SU-DHL-6 (cell line): ENCODE measurements around the gene SF1.

ENCODE experiments used
- H2AFZ ChIP-seq: fragments of 200-600 bp; sonication (generic); 2 replicates; pipeline ENCODE4 v1.6.1; 2014; ENCODE audit warnings: low read depth, mild to moderate bottlenecking, moderate library complexity, mixed read lengths, antibody characterized with exemption, low read length; ENCODE audit not compliant: severe bottlenecking
- H3F3A ChIP-seq: fragments of 200-600 bp; shearing (Covaris generic); 2 replicates; pipeline ENCODE4 v1.6.0; 2016; ENCODE audit warnings: antibody characterized with exemption, mild to moderate bottlenecking; ENCODE audit not compliant: insufficient read depth
- H3K27ac ChIP-seq: fragments of 200-600 bp; sonication (generic); 2 replicates; pipeline ENCODE4 v1.5.1; 2016; ENCODE audit warnings: low read depth, mild to moderate bottlenecking, low read length, moderate library complexity, mixed read lengths
- H3K27me3 ChIP-seq: fragments of 200-600 bp; sonication (generic), shearing (Covaris generic); 2 replicates; pipeline ENCODE4 v1.6.0; 2014; ENCODE audit warnings: mild to moderate bottlenecking, low read length
- H3K36me3 ChIP-seq: fragments of 200-600 bp; sonication (generic); 2 replicates; pipeline ENCODE4 v1.6.1; 2014; ENCODE audit warnings: mild to moderate bottlenecking, low read length, mixed read lengths
- H3K4me2 ChIP-seq: fragments of 300-600, 200-600 bp; shearing (Covaris generic), sonication (generic); 2 replicates; pipeline ENCODE4 v1.6.0; 2014; ENCODE audit warnings: low read length, low read depth, mild to moderate bottlenecking; ENCODE audit not compliant: poor library complexity, severe bottlenecking
- H3K4me3 ChIP-seq: fragments of 200-600 bp; sonication (generic); 2 replicates; pipeline ENCODE4 v1.5.1; 2014; ENCODE audit warnings: antibody characterized with exemption, low read length, mild to moderate bottlenecking, mixed read lengths; ENCODE audit not compliant: insufficient read depth, poor library complexity, severe bottlenecking
- H3K79me2 ChIP-seq: fragments of 200-600 bp; sonication (generic); 2 replicates; pipeline ENCODE4 v1.6.1; 2014; ENCODE audit warnings: mild to moderate bottlenecking, low read length, moderate library complexity; ENCODE audit not compliant: insufficient read depth
- H3K9ac ChIP-seq: fragments of 200-600 bp; sonication (generic); 2 replicates; pipeline ENCODE4 v1.7.0; 2014; ENCODE audit warnings: mild to moderate bottlenecking, low read length
- H3K9me2 ChIP-seq: fragments of 200-600 bp; sonication (generic); replicated peaks from 2 replicates; pipeline ENCODE4 v1.6.1; 2014; ENCODE audit warnings: low read length; ENCODE audit not compliant: insufficient read depth
- H3K9me3 ChIP-seq: fragments of 200-600 bp; sonication (generic); 2 replicates; pipeline ENCODE4 v1.6.1; 2014; ENCODE audit warnings: low read length, mixed read lengths; ENCODE audit not compliant: insufficient read depth
- H4K20me1 ChIP-seq: fragments of 200-600 bp; sonication (generic); 2 replicates; pipeline ENCODE4 v1.6.1; 2014; ENCODE audit warnings: low read depth, mild to moderate bottlenecking, antibody characterized with exemption, low read length, moderate library complexity, mixed read lengths
- EZH2phosphoT487 ChIP-seq: fragments of 200-600 bp; sonication (generic), shearing (Covaris generic); conservative IDR thresholded peaks from 2 replicates; pipeline ENCODE4 v1.6.1; 2018; ENCODE audit warnings: mild to moderate bottlenecking, antibody characterized with exemption, low read length, moderate library complexity, mixed read lengths
- TF ChIP-seq, protein P1 (sequence below): fragments of 200-600 bp; sonication (generic); IDR thresholded peaks from one replicate; pipeline ENCODE4 v1.5.1; 2017; ENCODE audit warnings: antibody characterized with exemption, mild to moderate bottlenecking, low read length, moderate library complexity; ENCODE audit not compliant: insufficient read depth, poor library complexity, severe bottlenecking

Gene SF1

DNA sequence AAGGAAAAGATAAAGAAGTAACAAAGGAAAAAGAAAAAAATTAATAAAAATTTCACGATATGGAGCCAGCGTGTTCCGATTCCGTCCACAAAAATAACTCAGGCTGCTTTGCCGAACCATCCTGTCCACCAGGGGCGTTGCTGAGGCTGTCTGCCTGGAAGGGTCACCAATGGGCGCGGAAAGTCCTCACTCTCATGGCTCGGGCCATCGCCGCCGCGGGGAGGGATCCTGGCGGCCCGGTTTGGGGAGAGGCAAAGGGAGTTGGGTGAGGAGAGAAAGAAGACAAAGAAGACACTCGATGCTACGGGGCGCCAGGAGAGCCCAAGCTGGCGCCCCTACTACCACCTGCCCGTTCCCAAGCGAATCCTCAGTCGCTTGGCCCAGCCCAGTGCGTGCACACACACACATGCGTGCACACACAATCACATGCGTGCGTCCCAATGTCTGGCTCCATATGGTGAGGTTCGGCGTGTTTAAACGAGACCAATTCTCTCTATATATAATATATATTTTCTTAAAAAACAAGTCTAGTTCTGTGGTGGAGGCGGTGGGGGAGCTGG is 13.0 kb downstream of the SF1 start:
- H3K9me2 ChIP-seq, result no peaks in the 10 kb centered on the region
- H3K9ac ChIP-seq, result no peak overlapping the region
- H4K20me1 ChIP-seq, result peaks cover 9% of the 10 kb centered on the region; the same call in 1 of the 2 replicates
- H2AFZ ChIP-seq, result no peak overlapping the region
- peaks cover 36% of the 10 kb centered on the region for H3K36me3 ChIP-seq
- no peaks in the 10 kb centered on the region for H3K27me3 ChIP-seq
- no peak overlapping the region for H3K4me3 ChIP-seq
- H3K27ac ChIP-seq, result no peak overlapping the region
- H3F3A ChIP-seq, result peaks cover 66% of the 10 kb centered on the region
- no peaks in the 10 kb centered on the region for H3K79me2 ChIP-seq
- H3K4me2 ChIP-seq, result no peak overlapping the region
- H3K9me3 ChIP-seq, result no peaks in the 10 kb centered on the region
- no peak for TF ChIP-seq EZH2phosphoT487
- TF ChIP-seq, protein P1, sequence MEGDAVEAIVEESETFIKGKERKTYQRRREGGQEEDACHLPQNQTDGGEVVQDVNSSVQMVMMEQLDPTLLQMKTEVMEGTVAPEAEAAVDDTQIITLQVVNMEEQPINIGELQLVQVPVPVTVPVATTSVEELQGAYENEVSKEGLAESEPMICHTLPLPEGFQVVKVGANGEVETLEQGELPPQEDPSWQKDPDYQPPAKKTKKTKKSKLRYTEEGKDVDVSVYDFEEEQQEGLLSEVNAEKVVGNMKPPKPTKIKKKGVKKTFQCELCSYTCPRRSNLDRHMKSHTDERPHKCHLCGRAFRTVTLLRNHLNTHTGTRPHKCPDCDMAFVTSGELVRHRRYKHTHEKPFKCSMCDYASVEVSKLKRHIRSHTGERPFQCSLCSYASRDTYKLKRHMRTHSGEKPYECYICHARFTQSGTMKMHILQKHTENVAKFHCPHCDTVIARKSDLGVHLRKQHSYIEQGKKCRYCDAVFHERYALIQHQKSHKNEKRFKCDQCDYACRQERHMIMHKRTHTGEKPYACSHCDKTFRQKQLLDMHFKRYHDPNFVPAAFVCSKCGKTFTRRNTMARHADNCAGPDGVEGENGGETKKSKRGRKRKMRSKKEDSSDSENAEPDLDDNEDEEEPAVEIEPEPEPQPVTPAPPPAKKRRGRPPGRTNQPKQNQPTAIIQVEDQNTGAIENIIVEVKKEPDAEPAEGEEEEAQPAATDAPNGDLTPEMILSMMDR, result no peak

DNA sequence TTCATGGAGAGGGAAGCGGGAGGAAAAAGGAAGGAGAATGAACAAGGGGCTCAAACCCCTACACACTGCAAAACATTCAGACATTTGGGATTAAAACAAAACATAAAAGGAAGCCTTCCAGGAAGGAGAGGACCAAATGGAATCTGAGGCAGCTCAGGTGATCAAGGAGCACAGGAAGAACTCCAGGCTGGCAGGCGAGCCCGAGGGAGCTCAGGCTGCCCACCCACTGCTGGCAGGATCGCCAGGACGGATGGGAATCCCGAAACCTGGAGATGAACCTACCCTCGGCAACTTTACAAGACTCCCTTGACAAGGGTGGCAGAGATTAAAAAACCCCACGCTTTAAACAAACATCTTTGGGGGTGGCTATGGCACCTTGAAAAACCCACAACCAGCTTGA is 13.6 kb downstream of the SF1 start:
- H3K9me2 ChIP-seq, result no peaks in the 10 kb centered on the region
- peaks cover 60% of the 10 kb centered on the region for H3F3A ChIP-seq
- TF ChIP-seq EZH2phosphoT487, result no peak
- H3K27me3 ChIP-seq, result no peaks in the 10 kb centered on the region
- no peak overlapping the region for H3K27ac ChIP-seq
- H3K4me2 ChIP-seq, result no peak overlapping the region
- no peak overlapping the region for H3K9ac ChIP-seq
- H3K4me3 ChIP-seq, result no peak overlapping the region
- no peaks in the 10 kb centered on the region for H3K9me3 ChIP-seq
- no peaks in the 10 kb centered on the region for H3K79me2 ChIP-seq
- no peak overlapping the region for H2AFZ ChIP-seq
- peaks cover 32% of the 10 kb centered on the region for H3K36me3 ChIP-seq
- H4K20me1 ChIP-seq, result peaks cover 7% of the 10 kb centered on the region; the same call in 1 of the 2 replicates

DNA sequence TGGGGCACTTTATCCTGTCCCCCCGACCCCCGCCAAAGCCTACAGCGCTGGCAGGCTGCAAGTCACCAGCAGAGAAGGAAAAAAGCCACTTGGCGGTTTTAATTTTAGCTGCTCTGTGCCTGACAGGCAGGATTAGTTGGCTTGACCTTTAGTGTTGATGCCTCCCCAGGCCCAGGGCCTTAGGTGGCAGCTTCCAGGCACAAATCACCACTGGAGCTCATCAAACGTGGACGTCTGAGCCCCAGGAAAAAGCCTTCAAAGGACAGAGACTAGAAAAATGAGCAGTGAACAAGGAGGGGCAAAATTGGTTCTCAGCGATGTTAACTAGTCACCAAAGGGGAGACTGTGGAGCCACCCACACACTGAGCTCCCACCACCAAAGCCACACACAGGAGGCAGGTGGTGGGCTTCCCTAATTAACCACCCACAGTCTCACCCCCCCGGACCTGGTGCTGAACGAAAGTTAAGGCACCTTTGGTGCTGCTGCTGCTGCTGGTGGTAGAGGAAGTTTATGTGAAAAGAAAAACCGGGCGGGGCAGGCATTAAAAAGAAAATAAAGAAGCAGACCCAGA is 14.2 kb downstream of the SF1 start:
- Histone ChIP-seq H3K9me3 (no peaks in the 10 kb centered on the region), H3F3A (peaks cover 56% of the 10 kb centered on the region)

More for the DNA sequence above, 14.2 kb downstream of the SF1 start:
- Histone ChIP-seq H3K4me3 (no peak overlapping the region), H3K27ac (no peak overlapping the region), H3K4me2 (no peak overlapping the region), H3K36me3 (peaks cover 26% of the 10 kb centered on the region), H3K9ac (no peak overlapping the region), H3K27me3 (no peaks in the 10 kb centered on the region), H3K9me2 (no peaks in the 10 kb centered on the region), H2AFZ (no peak overlapping the region), H3K79me2 (no peaks in the 10 kb centered on the region), H4K20me1 (peaks cover 7% of the 10 kb centered on the region; the same call in 1 of the 2 replicates)
- TF ChIP-seq EZH2phosphoT487, result no peak
- TF ChIP-seq, protein P1, result no peak
